ENCODE data around the gene IRX2.

DNA sequence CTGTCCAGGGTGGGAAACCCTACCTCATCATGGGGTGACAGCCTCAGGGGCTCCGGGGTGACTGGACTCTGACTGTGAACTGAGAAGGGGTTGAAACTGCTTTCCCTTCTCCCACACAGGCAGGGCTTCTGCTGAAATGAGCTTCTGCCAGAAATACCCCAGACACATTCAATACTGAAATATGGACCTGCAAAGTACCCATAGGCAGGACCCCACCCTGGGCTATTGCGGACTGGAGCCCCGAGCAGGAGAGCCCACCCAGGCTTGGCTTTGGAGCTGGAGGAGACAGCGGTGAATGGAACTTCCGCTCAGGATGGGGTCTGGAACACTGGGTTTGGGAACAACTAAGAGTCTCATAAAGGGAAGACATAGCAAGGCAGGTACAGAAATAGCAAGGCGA is 37.5 kb downstream of the IRX2 start:
- TF ChIP-seq, protein P1, sequence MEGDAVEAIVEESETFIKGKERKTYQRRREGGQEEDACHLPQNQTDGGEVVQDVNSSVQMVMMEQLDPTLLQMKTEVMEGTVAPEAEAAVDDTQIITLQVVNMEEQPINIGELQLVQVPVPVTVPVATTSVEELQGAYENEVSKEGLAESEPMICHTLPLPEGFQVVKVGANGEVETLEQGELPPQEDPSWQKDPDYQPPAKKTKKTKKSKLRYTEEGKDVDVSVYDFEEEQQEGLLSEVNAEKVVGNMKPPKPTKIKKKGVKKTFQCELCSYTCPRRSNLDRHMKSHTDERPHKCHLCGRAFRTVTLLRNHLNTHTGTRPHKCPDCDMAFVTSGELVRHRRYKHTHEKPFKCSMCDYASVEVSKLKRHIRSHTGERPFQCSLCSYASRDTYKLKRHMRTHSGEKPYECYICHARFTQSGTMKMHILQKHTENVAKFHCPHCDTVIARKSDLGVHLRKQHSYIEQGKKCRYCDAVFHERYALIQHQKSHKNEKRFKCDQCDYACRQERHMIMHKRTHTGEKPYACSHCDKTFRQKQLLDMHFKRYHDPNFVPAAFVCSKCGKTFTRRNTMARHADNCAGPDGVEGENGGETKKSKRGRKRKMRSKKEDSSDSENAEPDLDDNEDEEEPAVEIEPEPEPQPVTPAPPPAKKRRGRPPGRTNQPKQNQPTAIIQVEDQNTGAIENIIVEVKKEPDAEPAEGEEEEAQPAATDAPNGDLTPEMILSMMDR (IDR thresholded peaks at IDR 0.05 in 4 of 5, conservative IDR thresholded peaks at IDR 0.05 in 1 of 5): no peak
- no peak for TF ChIP-seq POLR2A (IDR thresholded peaks at IDR 0.05)
